Subcutaneous adipose tissue (tissue), 4 donors: ENCODE data around the gene GPR84. TPM values are rescaled to one million over a fixed set of nuclear protein-coding genes. Genes with fewer than 3 reads are reported as not detected.

ENCODE experiments used
- CTCF ChIP-seq: fragments of 450-650 bp; IDR thresholded peaks from one replicate; pipeline ENCODE4 v1.5.1; 2016; ENCODE audit warnings: low read depth, mild to moderate bottlenecking, control low read depth, antibody characterized with exemption, moderate library complexity
- total RNA-seq, 4 donors: library from RNA; depleted of rRNA; stranded (reverse); fragments of >200 nt; gene quantifications; one replicate each; pipeline ENCODE4 v1.1.0, GENCODE V29; 2016

The GPR84 gene
- total RNA-seq, 4 donors from 2014 or later = 0.44 to 1.1 (median 0.51) TPM; not detected in 1

GRCh38 chr12:54349679-54350078, 14.6 kb downstream of the GPR84 start:
- no peak for TF ChIP-seq CTCF

GRCh38 chr12:54349036-54349435, 15.2 kb downstream of the GPR84 start:
- no peak for TF ChIP-seq CTCF

- no peak for TF ChIP-seq CTCF
Observed at GRCh38 chr12:54341378-54342300, 22.6 kb downstream of the GPR84 start.

- no peak for TF ChIP-seq CTCF
Observed at GRCh38 chr12:54340846-54341245, 23.4 kb downstream of the GPR84 start.

- TF ChIP-seq CTCF = no peak
Observed at GRCh38 chr12:54338698-54339296, 25.5 kb downstream of the GPR84 start.

- TF ChIP-seq CTCF = no peak
Observed at GRCh38 chr12:54337854-54338650, 26.2 kb downstream of the GPR84 start.

GRCh38 chr12:54337280-54337842, 26.9 kb downstream of the GPR84 start:
- TF ChIP-seq CTCF = no peak
